HG02852 (cell line): ENCODE measurements around the gene IFTAP.
A peak's percentile ranks its signal among the peaks of the same experiment; 100 is the strongest.

Experiments used
- ATAC-seq: cut with Tn5 transposase; IDR thresholded peaks from one replicate; pipeline ENCODE4 v1.9.1; 2021; ENCODE audit warnings: mild to moderate bottlenecking, moderate library complexity; ENCODE audit not compliant: unreplicated experiment

IFTAP gene

GRCh38 chr11:36703055-36703404, 108.7 kb downstream of the IFTAP start:
- peak; percentile 78 for ATAC-seq
